Astrocyte (in vitro differentiated cells and primary cell): Measurements from ENCODE around the gene CLMN. TPM values are rescaled to one million over a fixed set of nuclear protein-coding genes. Genes with fewer than 3 reads are reported as not detected.

Source experiments
- DNase-seq: peaks from one replicate; pipeline ENCODE4 v3.0.0-alpha.2; 2010; ENCODE audit warnings: low read depth
- FAIRE-seq: peaks from 2 replicates; lab custom pipeline; 2011; peaks lifted over from hg19 to GRCh38; lab: Jason Lieb, UNC
- H2AFZ ChIP-seq: 2 replicates; pipeline ENCODE4 v1.6.0; 2012; ENCODE audit warnings: low read depth, low read length, inconsistent platforms
- H3K27ac ChIP-seq: 2 replicates; pipeline ENCODE4 v1.5.1; 2011; ENCODE audit warnings: low read depth, low read length, inconsistent platforms
- H3K27me3 ChIP-seq: 2 replicates; pipeline ENCODE4 v1.6.0; 2011; ENCODE audit warnings: low read length, inconsistent platforms; ENCODE audit not compliant: insufficient read depth
- H3K36me3 ChIP-seq: 2 replicates; pipeline ENCODE4 v1.5.1; 2011; ENCODE audit warnings: low read length, inconsistent platforms; ENCODE audit not compliant: insufficient read depth
- H3K4me1 ChIP-seq: 2 replicates; pipeline ENCODE4 v1.5.1; 2011; ENCODE audit warnings: low read length, inconsistent platforms; ENCODE audit not compliant: insufficient read depth
- H3K4me2 ChIP-seq: 2 replicates; pipeline ENCODE4 v1.6.0; 2012; ENCODE audit warnings: low read length, inconsistent platforms
- H3K4me3 ChIP-seq: 2 replicates; pipeline ENCODE4 v1.5.1; 2011; ENCODE audit warnings: low read depth, mild to moderate bottlenecking, low read length, inconsistent platforms; ENCODE audit not compliant: insufficient read depth
- H3K79me2 ChIP-seq: 2 replicates; pipeline ENCODE4 v1.6.0; 2012; ENCODE audit warnings: mild to moderate bottlenecking, low read length, inconsistent platforms; ENCODE audit not compliant: insufficient read depth
- H3K9ac ChIP-seq: 2 replicates; pipeline ENCODE4 v1.6.0; 2012; ENCODE audit warnings: mild to moderate bottlenecking, low read length, inconsistent platforms
- H3K9me3 ChIP-seq: 2 replicates; pipeline ENCODE4 v1.5.1; 2012; ENCODE audit warnings: low read depth, mild to moderate bottlenecking, low read length, inconsistent platforms; ENCODE audit not compliant: insufficient read depth
- H4K20me1 ChIP-seq: 2 replicates; pipeline ENCODE4 v1.6.0; 2012; ENCODE audit warnings: low read length, inconsistent platforms; ENCODE audit not compliant: insufficient read depth
- H3K27ac Mint-ChIP-seq: one replicate; pipeline ENCODE4 v1.8.0; 2021; ENCODE audit warnings: mild to moderate bottlenecking, mixed read lengths; ENCODE audit not compliant: unreplicated experiment
- H3K27me3 Mint-ChIP-seq: one replicate; pipeline ENCODE4 v1.8.0; 2021; ENCODE audit warnings: low read depth, mixed read lengths; ENCODE audit not compliant: unreplicated experiment
- H3K36me3 Mint-ChIP-seq: one replicate; pipeline ENCODE4 v1.8.0; 2021; ENCODE audit warnings: low read depth, mixed read lengths; ENCODE audit not compliant: unreplicated experiment
- H3K4me1 Mint-ChIP-seq: one replicate; pipeline ENCODE4 v1.8.0; 2021; ENCODE audit warnings: low read depth, mixed read lengths; ENCODE audit not compliant: unreplicated experiment
- H3K4me3 Mint-ChIP-seq: one replicate; pipeline ENCODE4 v1.8.0; 2021; ENCODE audit warnings: mild to moderate bottlenecking, moderate library complexity, mixed read lengths; ENCODE audit not compliant: unreplicated experiment
- H3K9me3 Mint-ChIP-seq: one replicate; pipeline ENCODE4 v1.8.0; 2021; ENCODE audit warnings: mild to moderate bottlenecking, mixed read lengths; ENCODE audit not compliant: unreplicated experiment
- CTCF ChIP-seq: IDR thresholded peaks from 2 replicates; pipeline ENCODE4 v1.5.1; 2011; ENCODE audit warnings: low read depth, mild to moderate bottlenecking, inconsistent platforms, low read length, moderate library complexity; ENCODE audit not compliant: insufficient read depth
- EZH2 ChIP-seq: IDR thresholded peaks from 2 replicates; pipeline ENCODE4 v1.6.1; 2012; ENCODE audit warnings: mild to moderate bottlenecking, low read length, inconsistent platforms; ENCODE audit not compliant: insufficient read depth
- total RNA-seq: library from RNA; stranded (reverse); gene quantifications from 2 replicates; pipeline ENCODE4 v1.2.1, GENCODE V29; 2021

Gene CLMN
- total RNA-seq, 1 donor from 2014 or later: 14.0 TPM

GRCh38 chr14:95183532-95184412, 135.9 kb downstream of the CLMN start:
- no peaks in the 10 kb centered on the region for H3K79me2 ChIP-seq
- no peak overlapping the region for H2AFZ ChIP-seq
- H3K36me3 Mint-ChIP-seq: peaks cover 21% of the 10 kb centered on the region
- H3K4me3 ChIP-seq: no peak overlapping the region
- H3K9ac ChIP-seq: no peak overlapping the region
- DNase-seq (no peak), FAIRE-seq (no peak)
- TF ChIP-seq EZH2 (no peak), CTCF (no peak)
- H4K20me1 ChIP-seq: no peaks in the 10 kb centered on the region
- peaks cover 4% of the 10 kb centered on the region for H3K4me1 Mint-ChIP-seq
- H3K4me1 ChIP-seq: no peaks in the 10 kb centered on the region
- H3K27me3 ChIP-seq: no peaks in the 10 kb centered on the region
- H3K27ac ChIP-seq: no peak overlapping the region
- H3K9me3 ChIP-seq: peaks cover 4% of the 10 kb centered on the region
- H3K4me3 Mint-ChIP-seq: no peak overlapping the region
- H3K4me2 ChIP-seq: no peak overlapping the region
- H3K27ac Mint-ChIP-seq: no peak overlapping the region
- H3K36me3 ChIP-seq: no peaks in the 10 kb centered on the region
- H3K27me3 Mint-ChIP-seq: peaks cover 6% of the 10 kb centered on the region
- peaks cover 14% of the 10 kb centered on the region for H3K9me3 Mint-ChIP-seq

- no peak for FAIRE-seq
- H3K4me3 ChIP-seq: no peak overlapping the region
- no peak for DNase-seq
- no peaks in the 10 kb centered on the region for H3K27me3 ChIP-seq
- H4K20me1 ChIP-seq: no peaks in the 10 kb centered on the region
- Mint-ChIP-seq H3K4me1 (peaks cover 4% of the 10 kb centered on the region), H3K9me3 (peaks cover 8% of the 10 kb centered on the region), H3K27me3 (peaks cover 6% of the 10 kb centered on the region), H3K36me3 (peaks cover 17% of the 10 kb centered on the region), H3K4me3 (no peak overlapping the region), H3K27ac (no peak overlapping the region)
- no peaks in the 10 kb centered on the region for H3K36me3 ChIP-seq
- no peak overlapping the region for H2AFZ ChIP-seq
- TF ChIP-seq CTCF (no peak), EZH2 (no peak)
- H3K4me1 ChIP-seq: no peaks in the 10 kb centered on the region
- H3K9ac ChIP-seq: no peak overlapping the region
- peaks cover 2% of the 10 kb centered on the region for H3K9me3 ChIP-seq
- no peaks in the 10 kb centered on the region for H3K79me2 ChIP-seq
- no peak overlapping the region for H3K27ac ChIP-seq
- no peak overlapping the region for H3K4me2 ChIP-seq
These were observed 136.6 kb downstream of the CLMN start for GRCh38 chr14:95183082-95183481.

- Histone ChIP-seq H3K27me3 (no peaks in the 10 kb centered on the region), H2AFZ (no peak overlapping the region), H3K4me3 (no peak overlapping the region), H3K36me3 (no peaks in the 10 kb centered on the region), H3K27ac (no peak overlapping the region), H3K9ac (no peak overlapping the region), H4K20me1 (no peaks in the 10 kb centered on the region), H3K79me2 (no peaks in the 10 kb centered on the region), H3K4me2 (no peak overlapping the region), H3K4me1 (no peaks in the 10 kb centered on the region), H3K9me3 (no peaks in the 10 kb centered on the region)
- TF ChIP-seq EZH2: no peak
- TF ChIP-seq CTCF: no peak
- Mint-ChIP-seq H3K4me1 (peaks cover 4% of the 10 kb centered on the region), H3K4me3 (no peak overlapping the region), H3K9me3 (peaks cover 6% of the 10 kb centered on the region), H3K27me3 (peaks cover 6% of the 10 kb centered on the region), H3K36me3 (peaks cover 14% of the 10 kb centered on the region), H3K27ac (no peak overlapping the region)
- FAIRE-seq (no peak), DNase-seq (no peak)
These were observed 137.3 kb downstream of the CLMN start for GRCh38 chr14:95182379-95182778.
